Right atrium auricular region (tissue), 2 donors: ENCODE results near the gene ESM1. TPM values are rescaled to one million over a fixed set of nuclear protein-coding genes. Genes with fewer than 3 reads are reported as not detected.

Source experiments
- DNase-seq: peaks from one replicate; pipeline ENCODE4 v3.0.0-alpha.2; 2019; ENCODE audit warnings: low spot score
- H3K27ac ChIP-seq, 2 donors: fragments of 200-600 bp; sonication (generic); 1 replicate in 1 of 2; 2 replicates in 1 of 2; pipeline ENCODE4 v1.5.1; 2016 to 2019
- H3K27me3 ChIP-seq, 2 donors: fragments of 200-600 bp; sonication (generic); one replicate each; pipeline versions ENCODE4 v1.5.1 to v1.6.0; 2017 to 2019
- H3K36me3 ChIP-seq: fragments of 200-600 bp; sonication (generic); one replicate; pipeline ENCODE4 v1.5.1; 2016
- H3K4me1 ChIP-seq, 2 donors: fragments of 200-600 bp; sonication (generic); one replicate each; pipeline versions ENCODE4 v1.5.1 to v1.6.0; 2017 to 2019
- H3K4me3 ChIP-seq, 2 donors: fragments of 200-600 bp; sonication (generic); 1 replicate in 1 of 2; 2 replicates in 1 of 2; pipeline ENCODE4 v1.5.1; 2017 to 2019; ENCODE audit warnings: mild to moderate bottlenecking in 1 of 2, moderate library complexity in 1 of 2
- H3K9me3 ChIP-seq, 2 donors: fragments of 200-600 bp; sonication (generic); one replicate each; pipeline ENCODE4 v1.5.1; 2019
- total RNA-seq, 2 donors: library from RNA; depleted of rRNA; stranded (reverse); fragments of >200 nt; gene quantifications; one replicate each; pipeline ENCODE4 v1.1.0, GENCODE V29; 2016
- TF ChIP-seq, protein P1 (sequence below), 2 donors: fragments of 200-600 bp; sonication (generic); IDR thresholded peaks; one replicate each; pipeline ENCODE4 v1.5.1; 2019; ENCODE audit warnings: antibody characterized with exemption in 2 of 2

ESM1 gene
- total RNA-seq, 2 donors from 2014 or later = not detected

DNA sequence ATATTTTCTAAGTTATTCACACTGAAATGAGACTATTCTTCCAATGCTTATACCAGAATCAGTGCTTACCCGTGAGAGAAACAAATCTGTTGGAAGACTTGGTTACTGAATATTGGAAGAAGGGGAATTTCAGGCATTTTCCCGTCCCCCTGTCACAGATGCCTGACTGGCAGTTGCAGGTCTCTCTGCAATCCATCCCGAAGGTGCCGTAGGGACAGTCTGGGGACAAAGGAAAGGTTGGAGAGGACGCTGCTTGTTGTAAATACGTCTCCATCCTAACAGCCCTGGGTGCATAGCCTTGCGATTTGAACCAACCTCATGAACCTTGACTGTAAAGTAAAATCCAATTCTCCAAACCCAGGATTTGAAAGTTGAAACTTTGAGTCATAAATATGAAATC is 3.5 kb downstream of the ESM1 start:
- Histone ChIP-seq H3K27me3 (no peaks in the 10 kb centered on the region), H3K4me1 (peaks cover 0 to 5% of the 10 kb centered on the region in 2 donors), H3K36me3 (no peaks in the 10 kb centered on the region), H3K9me3 (no peaks in the 10 kb centered on the region), H3K27ac (no peak overlapping the region), H3K4me3 (no peak overlapping the region)
- TF ChIP-seq, protein P1, sequence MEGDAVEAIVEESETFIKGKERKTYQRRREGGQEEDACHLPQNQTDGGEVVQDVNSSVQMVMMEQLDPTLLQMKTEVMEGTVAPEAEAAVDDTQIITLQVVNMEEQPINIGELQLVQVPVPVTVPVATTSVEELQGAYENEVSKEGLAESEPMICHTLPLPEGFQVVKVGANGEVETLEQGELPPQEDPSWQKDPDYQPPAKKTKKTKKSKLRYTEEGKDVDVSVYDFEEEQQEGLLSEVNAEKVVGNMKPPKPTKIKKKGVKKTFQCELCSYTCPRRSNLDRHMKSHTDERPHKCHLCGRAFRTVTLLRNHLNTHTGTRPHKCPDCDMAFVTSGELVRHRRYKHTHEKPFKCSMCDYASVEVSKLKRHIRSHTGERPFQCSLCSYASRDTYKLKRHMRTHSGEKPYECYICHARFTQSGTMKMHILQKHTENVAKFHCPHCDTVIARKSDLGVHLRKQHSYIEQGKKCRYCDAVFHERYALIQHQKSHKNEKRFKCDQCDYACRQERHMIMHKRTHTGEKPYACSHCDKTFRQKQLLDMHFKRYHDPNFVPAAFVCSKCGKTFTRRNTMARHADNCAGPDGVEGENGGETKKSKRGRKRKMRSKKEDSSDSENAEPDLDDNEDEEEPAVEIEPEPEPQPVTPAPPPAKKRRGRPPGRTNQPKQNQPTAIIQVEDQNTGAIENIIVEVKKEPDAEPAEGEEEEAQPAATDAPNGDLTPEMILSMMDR (IDR thresholded peaks at IDR 0.05) = no peak
- no peak for DNase-seq

DNA sequence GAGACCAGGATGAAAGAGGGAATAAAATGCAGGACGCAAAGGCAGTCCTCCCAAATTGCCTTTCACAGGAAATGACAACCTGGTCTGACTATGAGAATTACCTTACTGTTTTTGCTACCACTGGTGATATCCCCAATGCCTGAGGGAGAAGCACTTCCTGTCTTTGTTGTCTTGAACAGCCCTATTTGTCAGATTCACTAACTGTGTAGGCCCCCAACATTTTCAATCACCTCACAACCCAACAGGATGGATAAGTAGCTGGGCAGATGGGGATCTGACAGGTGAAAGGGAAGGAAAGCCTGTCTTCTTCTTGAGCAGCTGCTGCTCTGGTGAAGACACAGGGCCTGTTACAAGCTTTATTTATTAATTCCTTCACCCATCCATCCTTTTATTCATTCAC is 9.7 kb downstream of the ESM1 start:
- Histone ChIP-seq H3K4me1 (no peaks in the 10 kb centered on the region), H3K27ac (no peak overlapping the region), H3K36me3 (no peaks in the 10 kb centered on the region), H3K27me3 (no peaks in the 10 kb centered on the region), H3K9me3 (no peaks in the 10 kb centered on the region), H3K4me3 (no peak overlapping the region)
- DNase-seq = no peak
- TF ChIP-seq, protein P1 (IDR thresholded peaks at IDR 0.05) = no peak

DNA sequence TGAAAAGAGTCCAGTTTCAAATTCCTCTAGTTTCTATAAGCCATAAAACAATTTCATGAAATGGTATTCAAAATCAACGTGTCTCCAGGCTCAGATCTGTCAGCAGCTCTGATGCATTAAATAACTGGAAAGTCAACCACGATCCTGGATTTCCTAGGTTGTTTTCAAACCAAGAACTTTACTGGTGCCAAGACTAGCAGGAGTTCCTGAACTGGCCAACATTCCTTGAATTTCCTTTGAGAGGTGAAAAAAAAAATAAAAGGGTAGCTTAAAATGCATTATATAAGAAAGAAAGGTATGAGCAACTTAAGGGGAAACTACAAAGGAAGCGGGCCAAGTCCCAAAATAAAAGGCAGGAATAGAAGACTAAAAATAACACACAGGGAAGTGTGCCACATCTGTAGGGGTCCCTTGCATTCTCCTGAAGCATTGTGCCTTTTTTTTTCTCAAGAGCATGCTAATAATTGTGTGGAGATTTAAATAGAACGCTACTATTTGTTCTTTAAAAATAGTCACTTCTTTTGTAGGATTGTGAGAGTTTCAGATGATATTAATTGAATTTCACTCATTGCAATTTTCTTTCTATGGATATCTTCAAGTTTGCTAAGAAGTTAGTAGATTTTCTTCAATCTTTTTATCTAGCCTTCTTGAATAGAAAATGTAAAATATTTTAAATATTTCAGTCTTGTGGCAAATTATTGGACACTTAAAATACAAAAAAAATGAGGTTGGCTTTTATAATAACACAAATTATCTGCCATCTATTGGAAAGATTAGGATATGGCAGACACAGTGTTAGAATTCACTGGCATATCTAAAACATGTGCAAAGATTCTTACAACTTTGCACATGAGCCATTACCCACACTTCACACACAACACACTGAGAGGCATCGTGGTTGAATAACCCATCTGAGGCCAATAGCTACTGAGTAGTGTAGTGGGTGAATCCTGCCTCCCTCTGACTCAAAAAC is 15.3 kb downstream of the ESM1 start:
- H3K4me3 ChIP-seq = no peak overlapping the region
- no peak overlapping the region for H3K27ac ChIP-seq
- no peaks in the 10 kb centered on the region for H3K36me3 ChIP-seq
- H3K9me3 ChIP-seq = no peaks in the 10 kb centered on the region
- H3K4me1 ChIP-seq = no peaks in the 10 kb centered on the region
- TF ChIP-seq, protein P1 (IDR thresholded peaks at IDR 0.05) = no peak
- no peaks in the 10 kb centered on the region for H3K27me3 ChIP-seq
- no peak for DNase-seq

DNA sequence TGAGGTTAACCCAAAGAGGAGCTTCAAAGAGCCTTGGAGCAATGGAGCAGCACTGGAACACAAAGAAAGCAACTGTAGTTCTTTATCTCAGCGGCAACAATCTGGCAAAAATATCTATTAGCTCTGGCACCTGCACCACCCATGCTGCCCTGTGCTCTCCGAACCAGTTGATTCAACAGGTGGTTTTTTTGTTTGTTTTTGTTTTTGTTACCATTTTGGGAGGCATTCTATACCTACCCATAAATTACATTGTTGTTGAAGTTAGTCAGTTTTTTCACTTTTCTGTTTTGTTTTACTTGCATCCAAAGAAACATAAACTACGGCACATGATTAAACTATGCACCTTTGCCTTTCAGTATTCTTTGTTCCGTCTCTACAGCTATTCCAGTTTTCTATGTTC is 16.2 kb downstream of the ESM1 start:
- TF ChIP-seq, protein P1 (IDR thresholded peaks at IDR 0.05) = no peak
- H3K9me3 ChIP-seq = no peaks in the 10 kb centered on the region
- H3K27ac ChIP-seq = no peak overlapping the region
- H3K36me3 ChIP-seq = no peaks in the 10 kb centered on the region
- DNase-seq = no peak
- H3K27me3 ChIP-seq = no peaks in the 10 kb centered on the region
- H3K4me3 ChIP-seq = no peak overlapping the region
- H3K4me1 ChIP-seq = no peaks in the 10 kb centered on the region

DNA sequence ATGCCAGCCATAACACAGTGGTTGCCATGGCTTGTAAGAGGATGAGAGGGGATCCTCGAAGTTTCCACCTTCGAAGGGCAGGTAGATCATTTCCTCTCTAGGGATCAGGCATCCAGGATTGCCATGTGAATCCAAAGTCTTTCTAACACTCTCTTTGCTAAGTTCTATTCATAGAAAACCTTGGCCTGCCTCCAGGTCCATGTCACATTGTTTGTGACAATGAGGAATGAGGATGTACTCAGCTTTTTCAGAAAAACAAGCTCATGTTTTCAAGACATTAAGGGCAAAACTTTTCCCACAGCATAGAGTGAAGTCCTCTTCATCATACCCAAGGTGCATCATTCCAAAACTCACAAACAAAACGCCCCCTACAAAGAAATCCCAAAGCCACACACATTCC is 19.6 kb downstream of the ESM1 start:
- H3K4me3 ChIP-seq = no peak overlapping the region
- no peak overlapping the region for H3K27ac ChIP-seq
- no peaks in the 10 kb centered on the region for H3K9me3 ChIP-seq
- H3K4me1 ChIP-seq = no peaks in the 10 kb centered on the region
- H3K36me3 ChIP-seq = no peaks in the 10 kb centered on the region
- TF ChIP-seq, protein P1 (IDR thresholded peaks at IDR 0.05) = no peak
- no peak for DNase-seq
- no peaks in the 10 kb centered on the region for H3K27me3 ChIP-seq
